ENCODE results near the gene JAM3.
A peak's percentile ranks its signal among the peaks of the same experiment; 100 is the strongest.

The JAM3 gene

GRCh38 chr11:134024420-134025081 is 44.3 kb upstream of the JAM3 start:
- peak; percentile 59 for ATAC-seq

GRCh38 chr11:134025082-134025429 is 43.8 kb upstream of the JAM3 start:
- TF ChIP-seq CSDC2 (CRISPR knock-in tag; IDR thresholded peaks at IDR 0.05) (no peak), ESRRG (CRISPR knock-in tag; IDR thresholded peaks at IDR 0.05) (no peak), ZFP3 (CRISPR knock-in tag; IDR thresholded peaks at IDR 0.05) (no peak), OSR1 (CRISPR knock-in tag; IDR thresholded peaks at IDR 0.05) (no peak), PATZ1 (CRISPR knock-in tag; IDR thresholded peaks at IDR 0.05; ENCODE audit: borderline replicate concordance) (no peak), ZNF70 (CRISPR knock-in tag; IDR thresholded peaks at IDR 0.05) (no peak), TSHZ2 (CRISPR knock-in tag; IDR thresholded peaks at IDR 0.05) (no peak), BACH2 (CRISPR knock-in tag; IDR thresholded peaks at IDR 0.05; ENCODE audit: borderline replicate concordance) (no peak), GLIS3 (CRISPR knock-in tag; IDR thresholded peaks at IDR 0.05) (no peak), ARNTL (CRISPR knock-in tag; IDR thresholded peaks at IDR 0.05; ENCODE audit: borderline replicate concordance, low read depth) (no peak), CSRNP3 (CRISPR knock-in tag; IDR thresholded peaks at IDR 0.05) (no peak), ISL1 (CRISPR knock-in tag; IDR thresholded peaks at IDR 0.05) (no peak), SNAI2 (CRISPR knock-in tag; IDR thresholded peaks at IDR 0.05) (no peak)
- ATAC-seq: no peak

More at GRCh38 chr11:134024420-134025081, 44.3 kb upstream of the JAM3 start:
- TF ChIP-seq ZNF565 (CRISPR knock-in tag; conservative IDR thresholded peaks at IDR 0.05; ENCODE audit: low read depth): no peak
- no peak for TF ChIP-seq CREB5 (CRISPR knock-in tag; IDR thresholded peaks at IDR 0.05; ENCODE audit: low read depth)
- TF ChIP-seq TSHZ2 (CRISPR knock-in tag; IDR thresholded peaks at IDR 0.05): no peak
- no peak for TF ChIP-seq ZNF8 (CRISPR knock-in tag; IDR thresholded peaks at IDR 0.05)
- no peak for TF ChIP-seq ISL1 (CRISPR knock-in tag; IDR thresholded peaks at IDR 0.05)
- no peak for TF ChIP-seq ARNTL (CRISPR knock-in tag; IDR thresholded peaks at IDR 0.05; ENCODE audit: borderline replicate concordance, low read depth)
- no peak for TF ChIP-seq RARB (CRISPR knock-in tag; IDR thresholded peaks at IDR 0.05)
- TF ChIP-seq ZC3H10 (CRISPR knock-in tag; IDR thresholded peaks at IDR 0.05): no peak

- no peak for TF ChIP-seq ZNF565 (CRISPR knock-in tag; conservative IDR thresholded peaks at IDR 0.05; ENCODE audit: low read depth)
- no peak for TF ChIP-seq BACH2 (CRISPR knock-in tag; IDR thresholded peaks at IDR 0.05; ENCODE audit: borderline replicate concordance)
- no peak for TF ChIP-seq ZNF8 (CRISPR knock-in tag; IDR thresholded peaks at IDR 0.05)
- TF ChIP-seq TSHZ2 (CRISPR knock-in tag; IDR thresholded peaks at IDR 0.05): no peak
- no peak for TF ChIP-seq ZC3H10 (CRISPR knock-in tag; IDR thresholded peaks at IDR 0.05)
- TF ChIP-seq ESRRG (CRISPR knock-in tag; IDR thresholded peaks at IDR 0.05): no peak
- no peak for TF ChIP-seq ARNTL (CRISPR knock-in tag; IDR thresholded peaks at IDR 0.05; ENCODE audit: borderline replicate concordance, low read depth)
- TF ChIP-seq SNAI2 (CRISPR knock-in tag; IDR thresholded peaks at IDR 0.05): no peak
- TF ChIP-seq PPARA (CRISPR knock-in tag; IDR thresholded peaks at IDR 0.05; ENCODE audit: borderline replicate concordance): no peak
- TF ChIP-seq RARB (CRISPR knock-in tag; IDR thresholded peaks at IDR 0.05): no peak
- no peak for TF ChIP-seq CREB5 (CRISPR knock-in tag; IDR thresholded peaks at IDR 0.05; ENCODE audit: low read depth)
- ATAC-seq: peak; percentile 12; the same call in 2 of the 3 replicates
Measured at GRCh38 chr11:134026655-134027343, 42.1 kb upstream of the JAM3 start.
